ENCODE measurements around the gene ANKFN1. TPM values are rescaled to one million over a fixed set of nuclear protein-coding genes. Genes with fewer than 3 reads are reported as not detected.

Gene ANKFN1
- total RNA-seq, 4 donors from 2014 or later = 0.16 to 0.27 TPM; not detected in 2

- Histone ChIP-seq H3K27me3 (no peaks in the 10 kb centered on the region), H3K27ac (no peak overlapping the region), H3K9me3 (no peaks in the 10 kb centered on the region), H3K36me3 (no peaks in the 10 kb centered on the region), H3K4me3 (no peak overlapping the region), H3K4me1 (no peaks in the 10 kb centered on the region)
- TF ChIP-seq POLR2A (IDR thresholded peaks at IDR 0.05) = no peak
- TF ChIP-seq CTCF (IDR thresholded peaks at IDR 0.05 in 4 of 5, conservative IDR thresholded peaks at IDR 0.05 in 1 of 5) = no peak
- ATAC-seq = no peak
- intact Hi-C loops (cut with DNase I; ENCODE audit: low total_unique reads) (no loop called here), in situ Hi-C loops (cut with MboI; ENCODE audit: low sequenced_read_pairs in 4 of 4) (no loop called here)
- DNase-seq = no peak
These were observed 287.1 kb downstream of the ANKFN1 start for GRCh38 chr17:56440419-56440818.

GRCh38 chr17:56441308-56441707, 288.0 kb downstream of the ANKFN1 start:
- ATAC-seq = no peak

GRCh38 chr17:56445692-56446411, 292.6 kb downstream of the ANKFN1 start:
- Histone ChIP-seq H3K4me3 (no peak overlapping the region), H3K36me3 (no peaks in the 10 kb centered on the region), H3K27me3 (no peaks in the 10 kb centered on the region), H3K9me3 (no peaks in the 10 kb centered on the region), H3K27ac (no peak overlapping the region), H3K4me1 (no peaks in the 10 kb centered on the region)
- ATAC-seq (no peak), DNase-seq (no peak)
- in situ Hi-C loops (cut with MboI; ENCODE audit: low sequenced_read_pairs in 4 of 4) (no loop called here), intact Hi-C loops (cut with DNase I; ENCODE audit: low total_unique reads) (no loop called here)
- TF ChIP-seq POLR2A (IDR thresholded peaks at IDR 0.05) (no peak), CTCF (IDR thresholded peaks at IDR 0.05 in 4 of 5, conservative IDR thresholded peaks at IDR 0.05 in 1 of 5) (no peak)

More at GRCh38 chr17:56441308-56441707, 288.0 kb downstream of the ANKFN1 start:
- no peak for DNase-seq
- Histone ChIP-seq H3K36me3 (no peaks in the 10 kb centered on the region), H3K4me1 (no peaks in the 10 kb centered on the region), H3K9me3 (no peaks in the 10 kb centered on the region), H3K4me3 (no peak overlapping the region), H3K27me3 (no peaks in the 10 kb centered on the region), H3K27ac (no peak overlapping the region)
- intact Hi-C loops (cut with DNase I; ENCODE audit: low total_unique reads) (no loop called here), in situ Hi-C loops (cut with MboI; ENCODE audit: low sequenced_read_pairs in 4 of 4) (no loop called here)
- TF ChIP-seq POLR2A (IDR thresholded peaks at IDR 0.05) = no peak
- TF ChIP-seq CTCF (IDR thresholded peaks at IDR 0.05 in 4 of 5, conservative IDR thresholded peaks at IDR 0.05 in 1 of 5) = no peak

GRCh38 chr17:56447171-56447570, 293.9 kb downstream of the ANKFN1 start:
- Histone ChIP-seq H3K9me3 (no peaks in the 10 kb centered on the region), H3K27me3 (no peaks in the 10 kb centered on the region), H3K36me3 (no peaks in the 10 kb centered on the region), H3K4me1 (no peaks in the 10 kb centered on the region), H3K27ac (no peak overlapping the region), H3K4me3 (no peak overlapping the region)
- no peak for ATAC-seq
- no peak for TF ChIP-seq CTCF (IDR thresholded peaks at IDR 0.05 in 4 of 5, conservative IDR thresholded peaks at IDR 0.05 in 1 of 5)
- in situ Hi-C loops (cut with MboI; ENCODE audit: low sequenced_read_pairs in 4 of 4) (no loop called here), intact Hi-C loops (cut with DNase I; ENCODE audit: low total_unique reads) (no loop called here)
- DNase-seq = no peak

GRCh38 chr17:56448371-56448770, 295.1 kb downstream of the ANKFN1 start:
- DNase-seq (no peak), ATAC-seq (no peak)
- Histone ChIP-seq H3K27me3 (no peaks in the 10 kb centered on the region), H3K4me1 (no peaks in the 10 kb centered on the region), H3K36me3 (no peaks in the 10 kb centered on the region), H3K4me3 (no peak overlapping the region), H3K27ac (no peak overlapping the region), H3K9me3 (no peaks in the 10 kb centered on the region)
- in situ Hi-C loops (cut with MboI; ENCODE audit: low sequenced_read_pairs in 4 of 4) = no loop called here
- no peak for TF ChIP-seq CTCF (IDR thresholded peaks at IDR 0.05 in 4 of 5, conservative IDR thresholded peaks at IDR 0.05 in 1 of 5)
- no peak for TF ChIP-seq POLR2A (IDR thresholded peaks at IDR 0.05)
- intact Hi-C loops (cut with DNase I; ENCODE audit: low total_unique reads) = no loop called here
